ENCODE data around the gene GALNT3.

The GALNT3 gene

DNA sequence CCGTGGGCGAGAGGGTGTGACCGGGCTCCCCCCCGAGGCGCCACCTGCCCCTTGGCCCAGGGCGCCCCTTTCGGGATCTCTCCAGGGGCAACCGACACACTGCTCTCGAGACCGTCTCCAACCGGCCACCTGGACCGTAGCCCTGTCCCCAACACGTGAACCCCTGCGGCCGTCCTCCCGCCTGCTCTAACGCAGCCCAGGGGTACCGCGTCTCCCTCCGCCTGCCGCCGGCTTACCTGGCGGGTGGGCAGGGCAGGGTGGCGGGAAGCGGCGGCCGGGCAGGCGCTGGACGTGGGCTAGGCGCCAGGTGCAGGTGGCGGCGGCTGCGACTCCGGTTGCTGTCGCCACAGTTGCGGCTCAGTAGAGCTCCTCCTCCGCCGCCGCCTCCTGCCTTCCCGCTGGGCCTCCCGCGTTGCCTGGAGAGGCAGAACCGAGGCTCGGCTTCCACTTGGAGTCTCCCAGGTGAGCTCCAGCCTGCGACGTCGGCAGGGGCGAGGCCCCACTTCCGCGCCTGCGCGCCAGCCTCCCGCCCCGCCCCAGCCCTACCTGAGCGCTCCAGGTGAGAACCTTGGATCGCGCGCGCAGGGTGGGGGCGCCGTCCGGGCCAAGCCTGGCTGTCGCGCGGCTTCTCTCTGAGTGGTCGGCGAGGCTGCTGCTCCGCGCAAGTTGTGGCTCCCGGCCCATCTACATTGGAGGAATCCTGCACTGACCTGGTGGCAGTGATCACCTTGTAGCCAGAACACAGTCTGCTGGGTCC is at the start of gene GALNT3:
Gene GALNT3 (minus strand): TSS at position 469 of the 757 bp plus-strand sequence. CDS start 23,547 bp downstream, outside the sequence.
- peak; percentile 52 for DNase-seq

- no peak for DNase-seq
Measured at GRCh38 chr2:165843351-165843750, 49.3 kb upstream of the GALNT3 start.

DNA sequence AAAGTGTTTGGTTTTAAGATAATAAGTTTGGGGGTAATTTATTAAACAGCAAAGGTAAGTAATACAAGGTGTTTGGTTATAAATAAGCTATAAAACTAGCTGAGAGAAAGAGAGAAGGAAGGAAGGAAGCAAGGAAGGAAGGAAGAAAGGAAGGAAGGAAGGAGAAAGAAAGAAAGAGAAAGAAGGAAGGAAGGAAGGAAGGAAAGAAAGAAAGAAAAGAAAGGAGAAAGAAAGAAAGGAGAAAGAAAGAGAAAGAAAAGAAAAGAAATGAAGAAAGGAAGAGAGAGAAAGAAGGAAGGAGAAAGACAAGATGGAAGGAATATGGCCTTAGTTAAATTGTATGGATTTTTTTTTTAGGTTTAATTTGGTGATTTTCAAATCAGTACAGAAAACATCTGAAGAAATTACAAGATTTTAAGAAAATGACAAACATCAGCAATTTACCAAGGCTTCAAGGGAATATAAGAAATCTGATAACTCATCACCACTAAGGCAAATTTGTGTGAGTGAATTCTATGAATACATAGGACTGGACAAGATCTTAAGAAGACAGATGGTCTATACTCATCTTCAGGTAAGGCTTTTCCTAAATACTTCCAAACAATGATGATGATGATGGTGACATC is 46.4 kb upstream of the GALNT3 start:
- DNase-seq, result no peak

DNA sequence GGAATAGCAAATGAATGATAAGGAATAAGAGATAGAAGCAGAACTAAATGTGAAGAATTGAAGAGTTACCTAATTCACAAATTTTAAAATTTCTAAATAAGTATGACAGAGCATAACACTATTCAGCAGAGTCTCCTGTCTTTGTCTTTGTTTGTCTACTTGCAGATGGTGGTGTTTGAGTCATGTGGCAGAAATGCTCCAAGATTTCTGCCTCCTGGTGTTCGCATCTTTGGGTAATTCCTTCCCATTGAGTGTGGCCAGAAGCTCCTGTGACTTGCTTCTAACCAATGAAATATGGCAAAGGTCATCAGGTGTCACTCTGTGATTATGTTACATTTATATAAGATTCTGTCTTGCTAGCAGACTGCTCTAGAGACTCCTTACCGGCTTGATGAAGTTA is 45.6 kb upstream of the GALNT3 start:
- DNase-seq, result no peak

DNA sequence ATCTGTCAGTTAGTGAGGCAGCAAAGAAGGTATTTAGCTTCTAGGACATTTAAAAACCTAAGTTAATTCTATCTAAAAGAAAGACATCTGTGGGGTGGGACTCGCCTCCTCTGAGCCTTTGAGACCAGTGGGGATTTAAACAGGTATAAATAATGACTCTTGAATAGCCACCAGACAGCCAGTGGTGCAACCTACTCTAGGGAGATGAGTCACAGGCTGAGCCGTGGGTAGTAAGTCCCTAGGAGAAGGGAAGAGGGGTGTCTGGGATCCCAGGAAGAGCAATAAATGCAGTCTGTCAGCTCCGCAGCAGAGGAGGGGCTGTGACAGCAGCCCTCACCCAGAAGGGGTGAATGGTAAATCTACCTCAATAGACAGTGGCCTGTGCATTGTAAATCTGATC is 43.1 kb upstream of the GALNT3 start:
- DNase-seq, result no peak

DNA sequence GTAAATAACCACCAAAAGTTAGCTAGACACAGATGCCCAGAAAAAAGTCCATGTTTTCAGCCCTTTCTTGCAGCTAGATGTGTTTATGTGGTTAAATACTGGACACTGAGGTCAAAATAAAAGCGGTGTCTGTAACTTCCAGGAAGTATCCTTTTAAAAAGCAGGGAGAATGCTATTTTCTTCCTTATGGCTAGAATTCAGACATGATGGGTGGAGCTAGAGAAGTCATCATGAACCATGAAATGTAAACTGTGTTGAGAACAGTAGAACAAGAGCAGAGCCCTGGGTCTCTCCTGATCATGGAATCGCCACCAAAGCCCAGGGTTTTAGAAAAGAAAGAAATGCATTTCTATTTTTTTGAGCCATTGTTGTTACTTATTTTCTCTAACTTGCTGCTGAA is 41.3 kb upstream of the GALNT3 start:
- no peak for DNase-seq

DNA sequence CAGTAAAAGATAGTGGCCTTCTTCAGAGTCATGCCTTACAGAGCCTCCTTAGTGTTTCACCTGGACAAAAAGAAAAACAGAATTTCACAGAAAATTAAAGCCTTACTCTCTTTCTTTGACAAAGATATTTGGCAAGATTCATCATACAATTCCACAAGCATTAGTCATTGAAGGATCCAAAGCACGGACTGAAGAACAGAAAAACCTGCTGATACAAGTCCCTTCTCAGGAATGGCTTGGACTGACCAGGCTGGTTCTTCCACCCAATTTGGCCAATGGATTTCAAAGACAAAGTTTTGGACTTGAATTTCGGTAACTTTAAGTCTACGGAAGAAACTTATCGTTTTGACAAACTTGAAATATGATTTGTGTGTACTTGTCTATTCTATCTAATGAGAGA is 39.1 kb upstream of the GALNT3 start:
- no peak for DNase-seq

- DNase-seq, result no peak
Measured at GRCh38 chr2:165827921-165828276, 33.9 kb upstream of the GALNT3 start.

- DNase-seq, result no peak
Measured at GRCh38 chr2:165827016-165827920, 33.2 kb upstream of the GALNT3 start.

GRCh38 chr2:165825041-165825440 is 31.0 kb upstream of the GALNT3 start:
- DNase-seq, result no peak

DNA sequence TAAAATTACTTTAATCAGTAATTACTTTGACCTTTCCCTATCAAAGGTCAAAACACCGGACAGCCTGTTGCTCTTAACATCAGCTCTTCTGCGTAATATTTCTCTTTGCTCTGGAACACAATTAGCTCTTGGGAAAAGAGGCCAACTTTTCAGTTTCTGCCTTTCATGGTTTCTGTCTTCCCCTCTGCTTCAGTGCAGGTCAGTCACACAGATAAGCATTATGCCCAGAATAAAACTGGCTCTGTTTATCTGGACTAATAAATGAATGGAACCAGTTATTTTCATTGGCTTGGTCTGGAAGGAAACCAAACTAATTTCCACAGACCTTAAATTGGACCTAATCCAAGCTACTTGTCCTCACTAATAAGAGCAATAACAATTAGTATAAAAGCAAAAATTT is 26.2 kb upstream of the GALNT3 start:
- DNase-seq, result no peak

DNA sequence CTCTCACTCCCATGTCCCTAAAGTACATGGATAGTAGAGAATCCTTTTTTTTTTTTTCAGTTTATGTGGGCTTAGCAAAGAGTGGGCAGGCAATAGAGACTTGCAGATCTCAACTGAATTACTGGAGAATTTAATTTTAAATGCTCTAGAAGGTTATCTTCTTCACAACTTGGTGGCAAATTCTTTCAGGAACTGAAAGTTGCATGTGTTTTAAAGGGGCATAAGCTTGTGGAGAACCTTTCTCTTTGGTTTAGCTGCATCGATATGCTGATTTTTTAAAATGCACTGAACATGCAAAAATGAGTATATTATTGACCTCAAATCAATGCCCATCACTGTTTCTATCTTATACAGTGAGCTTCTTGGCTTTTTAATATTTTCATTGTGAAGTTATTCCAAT is 24.9 kb upstream of the GALNT3 start:
- no peak for DNase-seq

- no peak for DNase-seq
Measured at GRCh38 chr2:165815299-165816141, 21.5 kb upstream of the GALNT3 start.

DNA sequence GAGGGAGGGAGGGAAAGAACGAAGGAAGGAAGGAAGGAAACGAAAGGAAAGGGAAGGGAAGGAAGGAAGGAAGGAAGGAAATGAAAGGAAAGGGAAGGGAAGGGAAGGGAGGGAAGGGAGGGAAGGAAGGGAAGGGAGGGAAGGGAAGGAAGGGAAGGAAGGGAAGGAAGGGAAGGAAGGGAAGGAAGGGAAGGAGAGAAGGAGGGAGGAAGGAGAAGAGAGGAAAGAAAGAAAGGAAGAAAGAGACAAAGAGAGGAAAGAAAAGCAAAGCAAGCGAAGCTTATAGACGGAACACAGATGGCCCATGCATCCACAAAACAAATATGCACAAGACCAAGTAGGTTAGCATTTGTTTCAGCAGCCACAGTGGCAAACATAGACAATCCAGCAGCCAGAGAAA is 20.4 kb upstream of the GALNT3 start:
- no peak for DNase-seq

DNA sequence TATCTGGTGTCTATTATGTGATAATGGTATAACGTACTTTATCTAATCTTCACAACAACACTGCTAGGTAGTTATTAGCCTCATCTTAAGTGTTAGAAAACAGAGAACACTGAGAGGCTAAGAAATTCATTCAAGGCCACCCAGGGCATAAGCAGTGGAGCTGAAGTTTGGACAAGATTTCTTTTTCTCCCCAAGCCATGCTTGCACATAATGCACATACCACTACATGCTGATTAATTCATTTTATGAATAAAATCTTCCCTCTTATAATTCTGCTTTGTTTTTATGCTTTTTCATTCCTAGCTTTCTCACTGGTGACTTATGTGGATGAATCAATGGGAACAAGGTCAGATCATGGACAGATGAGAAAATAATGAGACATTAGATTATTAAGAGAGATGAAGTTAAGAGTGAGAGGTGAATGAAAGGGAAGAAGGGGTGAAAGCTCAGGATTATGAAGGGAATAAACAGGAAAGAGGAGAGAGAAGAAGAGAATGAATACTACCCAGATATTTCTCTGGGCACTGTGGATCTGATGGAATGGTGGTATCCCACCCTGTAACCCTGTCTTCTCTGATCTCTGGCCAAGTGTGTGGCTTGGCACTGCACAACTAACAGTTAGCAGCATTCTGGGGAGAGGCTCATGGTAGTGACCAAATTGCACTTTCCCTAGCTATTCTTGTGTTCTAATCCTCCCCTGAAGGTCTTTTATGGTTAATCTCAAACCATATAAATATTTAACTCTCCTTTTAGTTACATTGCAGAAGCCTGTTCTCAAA is 17.7 kb upstream of the GALNT3 start:
- no peak for DNase-seq

GRCh38 chr2:165810418-165810817 is 16.4 kb upstream of the GALNT3 start:
- DNase-seq, result no peak

- no peak for DNase-seq
Measured at GRCh38 chr2:165804719-165805118, 10.7 kb upstream of the GALNT3 start.

- no peak for DNase-seq
Measured at GRCh38 chr2:165803123-165803760, 9.2 kb upstream of the GALNT3 start.

- DNase-seq, result no peak
Measured at GRCh38 chr2:165801176-165801575, 7.1 kb upstream of the GALNT3 start.

DNA sequence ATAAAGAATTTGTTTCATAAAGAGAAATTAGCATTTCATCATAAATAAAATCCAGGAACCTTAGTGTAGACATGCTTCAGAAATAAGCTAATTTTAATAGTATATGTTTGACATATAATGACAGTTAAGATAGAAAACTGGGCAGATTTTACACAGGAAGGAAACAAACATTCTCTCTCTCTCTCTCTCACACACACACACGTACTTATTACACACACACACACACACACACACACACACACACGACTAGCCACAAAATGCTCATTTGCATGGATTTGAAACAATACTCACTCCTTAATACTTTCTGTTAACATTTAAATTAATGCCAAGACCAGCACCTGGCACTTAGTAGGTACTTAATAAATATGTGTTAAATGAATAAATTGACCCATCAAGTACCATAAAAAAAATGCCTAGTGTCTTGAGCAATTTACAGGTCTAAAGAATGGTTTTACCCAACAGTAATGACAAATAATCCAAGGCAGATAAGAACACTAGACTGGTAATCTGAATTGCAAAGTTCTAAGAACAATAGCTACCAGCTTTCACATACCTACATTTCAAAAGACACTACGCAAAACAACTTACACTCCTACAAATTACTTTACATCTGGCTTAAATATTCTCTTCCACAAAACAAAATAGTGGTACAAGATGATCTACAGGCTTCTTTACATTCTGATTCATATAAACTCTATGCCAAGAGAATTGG is 2.9 kb upstream of the GALNT3 start:
- DNase-seq, result peak; percentile 33

DNA sequence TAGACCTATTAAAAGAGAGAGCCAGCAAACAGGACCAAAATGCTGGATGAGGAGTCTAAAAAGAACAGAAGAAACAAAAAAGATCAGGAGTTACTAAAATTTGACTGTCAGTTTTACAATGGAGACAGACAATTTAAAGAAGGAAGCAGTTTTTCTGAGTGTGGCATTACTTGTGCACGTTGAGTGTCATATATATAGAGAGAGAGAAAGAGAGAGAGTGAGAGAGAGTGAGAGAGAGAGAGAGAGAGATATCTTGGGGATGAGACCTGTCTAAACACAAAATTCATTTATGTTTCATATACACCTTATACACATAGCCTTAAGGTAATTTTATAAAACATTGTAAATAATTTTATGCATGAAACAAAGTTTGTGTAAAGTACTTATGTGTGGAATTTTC is 2.1 kb upstream of the GALNT3 start:
- no peak for DNase-seq

Measured in CD4-positive, alpha-beta T cell treated with Interleukin-10 for 1 hour (primary cell).